Keratinocyte (primary cell): ENCODE measurements around the gene SOX18.

Experiments
- CTCF ChIP-seq, 3 experiments: IDR thresholded peaks in 1 of 3; conservative IDR thresholded peaks in 1 of 3; optimal IDR thresholded peaks in 1 of 3; 2 replicates in 2 of 3; 3 replicates in 1 of 3; pipeline versions ENCODE3 to v1.5.1; 2011; ENCODE audit warnings: low read length in 3 of 3, mild to moderate bottlenecking in 3 of 3, moderate library complexity in 2 of 3, control low read depth in 1 of 3, inconsistent platforms in 1 of 3; ENCODE audit not compliant: insufficient read depth in 2 of 3; ENCODE audit errors: extremely low read depth in 1 of 3
- EZH2 ChIP-seq: IDR thresholded peaks from one replicate; pipeline ENCODE4 v1.6.1; 2012; ENCODE audit warnings: inconsistent platforms, mild to moderate bottlenecking, low read length, moderate library complexity

- no peak for TF ChIP-seq CTCF (optimal IDR thresholded peaks at IDR 0.05 in 1 of 3, IDR thresholded peaks at IDR 0.05 in 1 of 3, conservative IDR thresholded peaks at IDR 0.05 in 1 of 3; ENCODE audit: extremely low read depth in 1 of 3, insufficient read depth in 2 of 3, low read length in 3 of 3)
- TF ChIP-seq EZH2: peak; percentile 41
Observed at GRCh38 chr20:64080013-64080812, 30.8 kb upstream of the SOX18 start, which contains the start of gene OPRL1.
